K562 (cell line): ENCODE measurements around the gene IL15.

ENCODE experiments used
- CTCF ChIP-seq, 3 experiments: IDR thresholded peaks in 2 of 3; conservative IDR thresholded peaks in 1 of 3; 2 replicates each; pipeline ENCODE4 v1.5.1; 2011 to 2012; ENCODE audit warnings: low read length in 3 of 3, mild to moderate bottlenecking in 3 of 3, control low read depth in 2 of 3, improper control_type of control experiment in 1 of 3, inconsistent platforms in 1 of 3, low read depth in 1 of 3, mixed read lengths in 1 of 3, moderate library complexity in 1 of 3; ENCODE audit not compliant: insufficient read depth in 2 of 3
- EGR1 ChIP-seq: fragments of 450-650 bp; conservative IDR thresholded peaks from 2 replicates; pipeline ENCODE4 v1.6.1; 2017; ENCODE audit warnings: mild to moderate bottlenecking
- FOXP1 ChIP-seq: sonication (generic); formaldehyde crosslinking; IDR thresholded peaks from 2 replicates; pipeline ENCODE4 v1.8.0; 2022; ENCODE audit warnings: mild to moderate bottlenecking, missing genetic modification reagents
- HSF4 ChIP-seq: fragments of 250-450 bp; sonication (Bioruptor Pico); IDR thresholded peaks from 2 replicates; pipeline ENCODE4 v2.1.2; 2022; ENCODE audit warnings: mild to moderate bottlenecking, moderate library complexity, borderline replicate concordance
- POLR2A ChIP-seq: fragments of 450-650 bp; conservative IDR thresholded peaks from 2 replicates; pipeline ENCODE4 v1.6.1; 2016
- ZBTB26 ChIP-seq: fragments of 450-650 bp; formaldehyde crosslinking; IDR thresholded peaks from 2 replicates; pipeline ENCODE4 v1.4.0; 2022; ENCODE audit warnings: missing genetic modification characterization
- ZFP36 ChIP-seq: fragments of 150-350 bp; IDR thresholded peaks from 2 replicates; pipeline ENCODE4 v1.6.1; 2018; ENCODE audit warnings: low read length, low read depth; ENCODE audit not compliant: partially characterized antibody
- ZNF12 ChIP-seq: sonication (generic); formaldehyde crosslinking; IDR thresholded peaks from 2 replicates; pipeline ENCODE4 v1.4.0; 2020; ENCODE audit warnings: mild to moderate bottlenecking, missing genetic modification reagents
- ZNF512 ChIP-seq: IDR thresholded peaks from 2 replicates; pipeline ENCODE4 v1.6.1; 2016; ENCODE audit warnings: missing genetic modification characterization, missing compliant biosample characterization

- no peak for TF ChIP-seq CTCF (IDR thresholded peaks at IDR 0.05 in 2 of 3, conservative IDR thresholded peaks at IDR 0.05 in 1 of 3; ENCODE audit: insufficient read depth in 2 of 3, low read depth in 1 of 3, low read length in 3 of 3)
- no peak for TF ChIP-seq EGR1
- no peak for TF ChIP-seq FOXP1 (CRISPR knock-in tag)
- no peak for TF ChIP-seq HSF4 (CRISPR knock-in tag)
- no peak for TF ChIP-seq POLR2A
- TF ChIP-seq ZBTB26 = no peak
- no peak for TF ChIP-seq ZNF512
- TF ChIP-seq ZFP36 = no peak
- no peak for TF ChIP-seq ZNF12 (CRISPR knock-in tag)
These were observed 127.0 kb downstream of the IL15 start for GRCh38 chr4:141763374-141763773.
